Large intestine (tissue), 3 donors: ENCODE measurements around the gene DAB1. TPM values are rescaled to one million over a fixed set of nuclear protein-coding genes. Genes with fewer than 3 reads are reported as not detected.

Source experiments
- DNase-seq, 2 donors: peaks; one replicate each; pipeline versions ENCODE4 v3.0.0 to v3.0.0-alpha.2; 2013
- H3K27ac ChIP-seq: one replicate; pipeline ENCODE4 v1.5.1; 2013; ENCODE audit warnings: low read length
- H3K27me3 ChIP-seq: 2 replicates; pipeline ENCODE4 v1.6.1; 2013; ENCODE audit warnings: low read length; ENCODE audit not compliant: control insufficient read depth, insufficient read depth
- H3K36me3 ChIP-seq: 2 replicates; pipeline ENCODE4 v1.6.1; 2013; ENCODE audit warnings: low read length; ENCODE audit not compliant: control insufficient read depth, insufficient read depth
- H3K4me1 ChIP-seq: one replicate; pipeline ENCODE4 v1.6.1; 2013; ENCODE audit warnings: low read length; ENCODE audit not compliant: control insufficient read depth, insufficient read depth
- H3K4me3 ChIP-seq: one replicate; pipeline ENCODE4 v1.5.1; 2013; ENCODE audit warnings: low read length
- H3K9me3 ChIP-seq: one replicate; pipeline ENCODE4 v1.6.1; 2013; ENCODE audit warnings: mild to moderate bottlenecking, low read depth, low read length, moderate library complexity; ENCODE audit not compliant: control insufficient read depth
- WGBS: methylation state at CpG from one replicate; pipeline ENCODE4 v1.1.5; 2013; ENCODE audit warnings: low lambda C conversion rate; ENCODE audit not compliant: insufficient coverage; 5-methylcytosine and 5-hydroxymethylcytosine counted together
- polyA plus RNA-seq: library from polyadenylated mRNA; unstranded; fragments of 120-200 nt; gene quantifications from one replicate; pipeline ENCODE4 v1.2.1, GENCODE V29; 2013

The DAB1 gene
- polyA plus RNA-seq, 1 donor = 63.2 TPM

- DNase-seq = no peak
- peaks cover 3% of the 10 kb centered on the region for H3K9me3 ChIP-seq
- H3K4me1 ChIP-seq = peaks cover 8% of the 10 kb centered on the region
- H3K27me3 ChIP-seq = no peaks in the 10 kb centered on the region
- peaks cover 9% of the 10 kb centered on the region for H3K36me3 ChIP-seq
- H3K27ac ChIP-seq = no peak overlapping the region
- H3K4me3 ChIP-seq = no peak overlapping the region
- no CpG with 5 or more reads among the region's 8 CpGs for WGBS
These were observed 152.7 kb downstream of the DAB1 start for GRCh38 chr1:57270927-57271698.

DNA sequence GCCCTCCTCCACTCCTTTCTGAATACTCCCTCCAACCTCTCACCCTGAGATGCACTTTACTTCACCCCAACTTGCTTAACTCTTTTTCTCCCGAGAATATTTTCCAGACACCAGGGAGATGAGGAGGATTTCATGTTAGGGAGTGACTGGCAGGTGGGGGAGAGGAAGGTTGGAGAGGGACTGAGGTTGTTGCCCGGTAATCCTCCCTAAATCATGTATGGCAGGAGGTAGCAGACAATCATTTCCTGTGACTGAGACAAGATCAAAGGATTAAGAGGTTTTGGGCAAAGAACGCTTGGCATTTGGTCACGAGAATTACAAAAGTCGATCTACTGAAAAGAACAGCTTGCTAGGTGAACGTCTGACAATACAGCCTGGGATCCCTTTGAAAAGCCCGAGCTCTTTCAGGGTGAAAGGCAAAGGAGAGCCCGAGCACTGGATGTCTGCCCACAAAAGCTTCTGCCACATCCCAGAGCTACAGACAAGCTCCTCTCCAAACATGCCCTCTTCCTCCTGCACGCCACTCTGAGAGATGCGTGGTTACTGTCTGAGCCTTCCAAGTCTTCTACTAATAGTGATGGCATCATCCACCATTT is 154.1 kb downstream of the DAB1 start:
- Histone ChIP-seq H3K36me3 (peaks cover 9% of the 10 kb centered on the region), H3K9me3 (peaks cover 3% of the 10 kb centered on the region), H3K4me1 (peaks cover 8% of the 10 kb centered on the region), H3K27me3 (no peaks in the 10 kb centered on the region), H3K27ac (no peak overlapping the region), H3K4me3 (no peak overlapping the region)
- WGBS = no CpG with 5 or more reads among the region's 10 CpGs
- DNase-seq = no peak

DNA sequence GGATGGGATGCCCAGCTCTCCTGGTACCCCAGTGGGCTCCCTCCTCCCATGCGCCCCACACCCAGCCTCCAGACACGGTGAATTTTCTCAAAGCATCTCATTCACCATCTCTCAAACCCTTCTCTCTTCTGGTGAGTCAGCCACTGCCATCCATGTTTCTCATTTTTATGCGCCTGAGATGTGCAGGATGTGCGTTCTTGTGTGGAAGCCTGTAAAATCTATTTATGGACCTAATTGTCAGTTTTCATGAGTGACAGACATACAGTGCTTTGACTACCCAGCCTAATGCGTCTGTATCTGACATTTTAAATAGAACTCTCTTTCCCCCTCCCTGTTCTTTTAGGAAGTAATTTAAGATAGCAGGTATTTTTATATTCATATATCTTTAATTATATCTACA is 158.8 kb downstream of the DAB1 start:
- 90% methylated on average over 2 of the region's 5 CpGs for WGBS
- Histone ChIP-seq H3K4me1 (peaks cover 8% of the 10 kb centered on the region), H3K4me3 (no peak overlapping the region), H3K36me3 (peaks cover 9% of the 10 kb centered on the region), H3K27me3 (no peaks in the 10 kb centered on the region), H3K27ac (no peak overlapping the region), H3K9me3 (peaks cover 3% of the 10 kb centered on the region)
- DNase-seq = no peak

GRCh38 chr1:57262472-57262871 is 161.4 kb downstream of the DAB1 start:
- Histone ChIP-seq H3K27me3 (no peaks in the 10 kb centered on the region), H3K4me1 (peaks cover 1% of the 10 kb centered on the region), H3K9me3 (peaks cover 3% of the 10 kb centered on the region), H3K27ac (no peak overlapping the region), H3K36me3 (peaks cover 9% of the 10 kb centered on the region), H3K4me3 (no peak overlapping the region)
- WGBS = no CpG with 5 or more reads among the region's 3 CpGs
- DNase-seq = no peak

- no peak overlapping the region for H3K27ac ChIP-seq
These were observed 165.1 kb downstream of the DAB1 start for GRCh38 chr1:57258557-57259325.

DNA sequence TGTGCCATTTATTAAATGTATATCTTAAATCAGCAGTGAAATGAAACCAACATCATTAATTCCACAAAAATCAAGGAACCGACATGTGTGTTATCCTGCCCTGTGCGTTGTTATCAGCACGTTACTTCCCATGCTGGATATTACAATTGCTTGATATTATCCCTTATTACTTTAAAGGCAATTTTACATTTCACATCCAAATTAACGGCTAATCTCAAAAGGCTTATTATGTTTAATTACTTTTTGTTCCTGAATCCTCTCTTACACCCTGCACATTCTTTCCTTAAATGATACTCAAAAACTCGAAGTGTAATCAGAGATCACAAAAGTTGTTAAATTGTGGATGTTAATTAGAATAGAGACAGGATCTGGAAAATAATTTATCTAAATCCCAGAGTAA is 167.9 kb downstream of the DAB1 start:
- Histone ChIP-seq H3K4me3 (no peak overlapping the region), H3K9me3 (no peaks in the 10 kb centered on the region), H3K4me1 (no peaks in the 10 kb centered on the region), H3K27ac (no peak overlapping the region), H3K36me3 (no peaks in the 10 kb centered on the region), H3K27me3 (no peaks in the 10 kb centered on the region)
- no peak for DNase-seq
- WGBS = 77% methylated on average over 4 of the region's 5 CpGs

More at GRCh38 chr1:57258557-57259325, 165.1 kb downstream of the DAB1 start:
- Histone ChIP-seq H3K4me3 (no peak overlapping the region), H3K4me1 (no peaks in the 10 kb centered on the region), H3K9me3 (no peaks in the 10 kb centered on the region), H3K36me3 (peaks cover 9% of the 10 kb centered on the region), H3K27me3 (no peaks in the 10 kb centered on the region)
- no peak for DNase-seq
- WGBS = 100% methylated on average over 1 of the region's 5 CpGs

- Histone ChIP-seq H3K27ac (no peak overlapping the region), H3K4me1 (no peaks in the 10 kb centered on the region), H3K36me3 (no peaks in the 10 kb centered on the region), H3K4me3 (no peak overlapping the region), H3K27me3 (no peaks in the 10 kb centered on the region), H3K9me3 (no peaks in the 10 kb centered on the region)
- no peak for DNase-seq
- WGBS = no CpG with 5 or more reads among the region's 2 CpGs
These were observed 169.8 kb downstream of the DAB1 start for GRCh38 chr1:57254022-57254421.

- no peak for DNase-seq
- Histone ChIP-seq H3K36me3 (no peaks in the 10 kb centered on the region), H3K4me3 (no peak overlapping the region), H3K27me3 (no peaks in the 10 kb centered on the region), H3K9me3 (no peaks in the 10 kb centered on the region), H3K4me1 (no peaks in the 10 kb centered on the region), H3K27ac (no peak overlapping the region)
- WGBS = no CpG with 5 or more reads among the region's 10 CpGs
These were observed 171.1 kb downstream of the DAB1 start for GRCh38 chr1:57252597-57253294.

DNA sequence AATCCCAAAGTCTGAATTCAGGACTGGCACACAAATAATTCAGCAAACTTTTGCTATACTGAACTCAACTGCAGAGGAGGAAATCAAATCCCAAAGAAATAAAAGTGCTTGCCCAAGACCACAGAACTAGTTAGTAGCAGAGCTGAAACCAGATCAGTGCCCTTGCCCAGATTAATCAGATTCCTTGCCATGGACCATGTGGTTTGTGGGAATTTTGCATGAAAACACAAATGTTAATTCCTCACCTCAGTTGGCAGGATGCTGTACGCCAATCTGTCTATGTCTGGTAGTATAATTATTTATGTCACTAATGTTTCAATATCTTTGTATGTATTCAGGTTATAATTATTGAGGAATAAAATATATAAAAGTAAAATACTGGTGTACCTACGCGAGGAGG is 173.8 kb downstream of the DAB1 start:
- WGBS = 100% methylated on average over 3 of the region's 3 CpGs

DNA sequence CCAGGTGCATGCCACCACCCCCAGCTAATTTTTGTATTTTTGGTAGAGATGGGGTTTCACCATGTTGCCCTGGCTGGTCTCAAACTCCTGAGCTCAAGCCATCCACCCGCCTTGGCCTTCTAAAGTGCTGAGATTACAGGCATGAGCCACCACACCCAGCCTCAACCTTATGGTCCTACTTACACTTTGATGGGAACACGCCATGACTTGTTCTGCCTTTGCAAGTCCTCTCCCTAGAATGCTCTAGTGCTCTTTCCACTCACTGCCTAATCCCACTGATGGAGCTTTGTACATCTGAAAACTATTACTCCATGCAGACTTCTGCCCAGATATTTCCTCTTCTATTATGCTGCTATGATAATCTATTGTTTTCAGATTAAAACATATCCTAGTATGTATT is 174.3 kb downstream of the DAB1 start:
- Histone ChIP-seq H3K27ac (no peak overlapping the region), H3K4me1 (no peaks in the 10 kb centered on the region), H3K9me3 (peaks cover 4% of the 10 kb centered on the region), H3K36me3 (peaks cover 7% of the 10 kb centered on the region), H3K4me3 (no peak overlapping the region), H3K27me3 (no peaks in the 10 kb centered on the region)
- no peak for DNase-seq
- 0% methylated on average over 1 of the region's 2 CpGs for WGBS

More for the DNA sequence above, 173.8 kb downstream of the DAB1 start:
- Histone ChIP-seq H3K4me1 (no peaks in the 10 kb centered on the region), H3K4me3 (no peak overlapping the region), H3K27ac (no peak overlapping the region), H3K27me3 (no peaks in the 10 kb centered on the region), H3K36me3 (peaks cover 7% of the 10 kb centered on the region), H3K9me3 (peaks cover 4% of the 10 kb centered on the region)
- no peak for DNase-seq
